OCI-LY1 (cell line): Measurements from ENCODE around the gene FNBP1.

Experiments used
- H2AFZ ChIP-seq: fragments of 200-600 bp; sonication (generic), shearing (Covaris generic); 2 replicates; pipeline ENCODE4 v1.6.0; 2014; ENCODE audit warnings: antibody characterized with exemption, mild to moderate bottlenecking, low read length
- H3F3A ChIP-seq: fragments of 200-600 bp; sonication (generic), shearing (Covaris generic); 2 replicates; pipeline ENCODE4 v1.6.0; 2014; ENCODE audit warnings: mild to moderate bottlenecking, antibody characterized with exemption, low read length, moderate library complexity; ENCODE audit not compliant: insufficient read depth
- H3K27ac ChIP-seq: fragments of 200-600 bp; sonication (generic); 2 replicates; pipeline ENCODE4 v1.5.1; 2014; ENCODE audit warnings: low read length, mixed run types, mild to moderate bottlenecking, low read depth; ENCODE audit not compliant: poor library complexity, severe bottlenecking
- H3K27me3 ChIP-seq: fragments of 200-600 bp; sonication (generic); 2 replicates; pipeline ENCODE4 v1.6.0; 2014; ENCODE audit warnings: antibody characterized with exemption, mild to moderate bottlenecking, low read length, moderate library complexity; ENCODE audit not compliant: insufficient read depth
- H3K36me3 ChIP-seq: fragments of 200-600 bp; sonication (generic); 2 replicates; pipeline ENCODE4 v1.6.1; 2014; ENCODE audit warnings: mild to moderate bottlenecking, antibody characterized with exemption, low read length, moderate library complexity, mixed read lengths; ENCODE audit not compliant: insufficient read depth
- H3K4me1 ChIP-seq: fragments of 200-600 bp; sonication (generic); 2 replicates; pipeline ENCODE4 v1.5.1; 2014; ENCODE audit warnings: mild to moderate bottlenecking, low read length, moderate library complexity; ENCODE audit not compliant: insufficient read depth, severe bottlenecking
- H3K4me2 ChIP-seq: fragments of 200-600 bp; sonication (generic), shearing (Covaris generic); 2 replicates; pipeline ENCODE4 v1.6.1; 2014; ENCODE audit warnings: low read length
- H3K4me3 ChIP-seq: fragments of 200-600 bp; sonication (generic); 2 replicates; pipeline ENCODE4 v1.5.1; 2014; ENCODE audit warnings: low read length, low read depth, mild to moderate bottlenecking, mixed read lengths; ENCODE audit not compliant: poor library complexity, severe bottlenecking
- H3K79me2 ChIP-seq: fragments of 200-600 bp; shearing (Covaris generic); 2 replicates; pipeline ENCODE4 v1.6.1; 2016; ENCODE audit warnings: mixed run types, low read length, mixed read lengths; ENCODE audit not compliant: insufficient read depth
- H3K9ac ChIP-seq: fragments of 200-600 bp; sonication (generic), shearing (Covaris generic); 2 replicates; pipeline ENCODE4 v1.6.1; 2014; ENCODE audit warnings: mild to moderate bottlenecking, low read length, mixed read lengths
- H3K9me2 ChIP-seq: fragments of 200-600 bp; sonication (generic), shearing (Covaris generic); 2 replicates; pipeline ENCODE4 v1.6.1; 2014; ENCODE audit warnings: low read depth, mild to moderate bottlenecking, low read length, mixed read lengths
- H3K9me3 ChIP-seq: fragments of 200-600 bp; shearing (Covaris generic); 2 replicates; pipeline ENCODE4 v1.6.1; 2014; ENCODE audit warnings: low read length, mixed read lengths
- H4K20me1 ChIP-seq: fragments of 200-600 bp; sonication (generic), shearing (Covaris generic); 2 replicates; pipeline ENCODE4 v1.6.0; 2016; ENCODE audit warnings: mild to moderate bottlenecking, low read length; ENCODE audit not compliant: insufficient read depth
- EZH2 ChIP-seq: fragments of 200-600 bp; sonication (generic), shearing (Covaris generic); IDR thresholded peaks from 2 replicates; pipeline ENCODE4 v1.8.0; 2017; ENCODE audit warnings: borderline replicate concordance, mixed run types, mild to moderate bottlenecking, antibody characterized with exemption, low read length, moderate library complexity, mixed read lengths
- TF ChIP-seq, protein P1 (sequence below): fragments of 200-600 bp; sonication (generic), shearing (Covaris generic); IDR thresholded peaks from 2 replicates; pipeline ENCODE4 v1.5.1; 2017; ENCODE audit warnings: mild to moderate bottlenecking, antibody characterized with exemption, low read length, moderate library complexity, mixed read lengths

Gene FNBP1

DNA sequence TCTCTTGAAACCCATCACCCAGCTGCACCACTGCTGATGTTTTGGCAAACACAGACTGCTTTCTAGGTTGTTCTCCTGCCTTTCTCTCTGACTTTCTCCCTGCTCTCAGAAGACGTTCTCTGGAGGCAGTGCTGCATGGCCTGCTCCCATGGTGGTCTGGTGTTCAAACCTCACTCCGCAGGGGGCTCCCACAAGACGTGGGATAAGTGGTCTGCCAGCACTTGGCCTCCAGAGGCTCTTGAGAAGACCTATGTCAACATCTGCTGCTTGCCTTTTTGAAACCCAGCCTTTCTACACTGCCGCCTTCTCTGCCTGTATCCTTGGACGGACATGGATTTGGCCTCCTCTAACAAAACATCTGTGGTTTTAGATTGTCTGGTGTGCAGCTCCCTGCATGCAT is 191.2 kb downstream of the FNBP1 start:
- H3K9me3 ChIP-seq, result no peaks in the 10 kb centered on the region
- TF ChIP-seq, protein P1, sequence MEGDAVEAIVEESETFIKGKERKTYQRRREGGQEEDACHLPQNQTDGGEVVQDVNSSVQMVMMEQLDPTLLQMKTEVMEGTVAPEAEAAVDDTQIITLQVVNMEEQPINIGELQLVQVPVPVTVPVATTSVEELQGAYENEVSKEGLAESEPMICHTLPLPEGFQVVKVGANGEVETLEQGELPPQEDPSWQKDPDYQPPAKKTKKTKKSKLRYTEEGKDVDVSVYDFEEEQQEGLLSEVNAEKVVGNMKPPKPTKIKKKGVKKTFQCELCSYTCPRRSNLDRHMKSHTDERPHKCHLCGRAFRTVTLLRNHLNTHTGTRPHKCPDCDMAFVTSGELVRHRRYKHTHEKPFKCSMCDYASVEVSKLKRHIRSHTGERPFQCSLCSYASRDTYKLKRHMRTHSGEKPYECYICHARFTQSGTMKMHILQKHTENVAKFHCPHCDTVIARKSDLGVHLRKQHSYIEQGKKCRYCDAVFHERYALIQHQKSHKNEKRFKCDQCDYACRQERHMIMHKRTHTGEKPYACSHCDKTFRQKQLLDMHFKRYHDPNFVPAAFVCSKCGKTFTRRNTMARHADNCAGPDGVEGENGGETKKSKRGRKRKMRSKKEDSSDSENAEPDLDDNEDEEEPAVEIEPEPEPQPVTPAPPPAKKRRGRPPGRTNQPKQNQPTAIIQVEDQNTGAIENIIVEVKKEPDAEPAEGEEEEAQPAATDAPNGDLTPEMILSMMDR, result no peak
- no peak for TF ChIP-seq EZH2
- no peaks in the 10 kb centered on the region for H3K27me3 ChIP-seq
- peaks cover 21% of the 10 kb centered on the region; the same call in 1 of the 2 replicates for H3K36me3 ChIP-seq
- no peaks in the 10 kb centered on the region for H3K79me2 ChIP-seq
- H2AFZ ChIP-seq, result no peak overlapping the region
- no peaks in the 10 kb centered on the region for H4K20me1 ChIP-seq
- no peaks in the 10 kb centered on the region for H3F3A ChIP-seq
- peaks cover 7% of the 10 kb centered on the region for H3K4me1 ChIP-seq
- H3K4me3 ChIP-seq, result no peak overlapping the region
- no peak overlapping the region for H3K27ac ChIP-seq
- no peaks in the 10 kb centered on the region for H3K9me2 ChIP-seq
- no peak overlapping the region for H3K4me2 ChIP-seq
- H3K9ac ChIP-seq, result no peak overlapping the region

DNA sequence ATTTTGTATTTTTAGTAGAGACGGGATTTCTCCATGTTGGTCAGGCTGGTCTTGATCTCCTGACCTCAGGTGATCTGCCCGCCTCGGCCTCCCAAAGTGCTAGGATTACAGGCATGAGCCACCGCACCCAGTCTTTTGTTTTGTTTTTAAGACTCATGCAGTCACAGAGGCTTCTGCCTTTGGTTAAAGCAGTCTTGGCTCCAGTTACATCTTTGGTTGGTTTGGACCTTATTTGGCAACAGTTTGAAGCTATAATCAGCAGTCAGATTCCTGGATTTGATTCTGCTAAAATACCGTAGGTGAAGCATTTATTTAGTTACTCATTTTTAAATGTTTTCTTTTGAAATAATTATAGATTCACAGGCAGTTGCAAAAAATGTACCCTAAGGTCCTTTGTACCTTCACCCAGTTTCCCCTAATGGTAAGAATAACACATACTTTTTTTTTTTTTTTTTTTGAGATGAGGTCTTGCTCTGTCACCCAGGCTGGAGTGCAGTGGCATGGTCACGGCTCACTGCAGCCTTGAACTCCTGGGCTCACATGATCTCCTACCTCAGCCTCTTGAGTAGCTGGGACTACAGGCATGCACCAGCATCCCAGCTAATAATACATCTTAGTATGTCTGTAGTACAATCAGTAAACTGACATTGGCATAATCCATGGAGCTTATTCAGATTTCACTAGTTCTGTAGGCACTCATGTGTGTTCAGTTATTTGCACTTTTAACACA is 192.0 kb downstream of the FNBP1 start:
- H3K36me3 ChIP-seq, result peaks cover 21% of the 10 kb centered on the region; the same call in 1 of the 2 replicates
- TF ChIP-seq EZH2, result no peak

DNA sequence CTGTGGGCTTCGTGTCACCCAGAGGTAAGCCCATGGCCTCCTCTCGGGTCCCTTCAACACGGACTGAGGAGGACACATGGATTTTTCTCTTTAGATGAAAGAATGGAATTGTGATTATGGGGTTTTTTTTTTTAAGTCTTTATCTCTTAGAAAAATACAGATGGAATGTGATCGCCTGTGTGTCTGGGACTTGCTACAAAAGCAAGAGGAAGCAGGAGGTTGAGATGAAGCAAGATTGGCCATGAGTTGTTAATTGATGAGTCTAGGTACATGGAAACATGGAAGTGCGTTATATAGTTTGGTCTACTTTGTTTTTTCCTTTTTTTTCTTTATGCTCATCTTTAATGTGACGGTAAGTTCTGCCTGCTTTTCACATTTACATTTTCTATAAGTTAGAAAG is 193.1 kb downstream of the FNBP1 start:
- no peak overlapping the region for H3K4me3 ChIP-seq
- H4K20me1 ChIP-seq, result no peaks in the 10 kb centered on the region
- H3K9ac ChIP-seq, result no peak overlapping the region
- H3F3A ChIP-seq, result no peaks in the 10 kb centered on the region
- H3K27me3 ChIP-seq, result no peaks in the 10 kb centered on the region
- peaks cover 20% of the 10 kb centered on the region; the same call in 1 of the 2 replicates for H3K36me3 ChIP-seq
- TF ChIP-seq, protein P1, result no peak
- no peak for TF ChIP-seq EZH2
- H2AFZ ChIP-seq, result no peak overlapping the region
- no peak overlapping the region for H3K4me2 ChIP-seq
- H3K27ac ChIP-seq, result no peak overlapping the region
- H3K9me2 ChIP-seq, result no peaks in the 10 kb centered on the region
- no peaks in the 10 kb centered on the region for H3K79me2 ChIP-seq
- no peaks in the 10 kb centered on the region for H3K9me3 ChIP-seq
- peaks cover 7% of the 10 kb centered on the region for H3K4me1 ChIP-seq

More for the DNA sequence above, 192.0 kb downstream of the FNBP1 start:
- Histone ChIP-seq H3K4me3 (no peak overlapping the region), H3F3A (no peaks in the 10 kb centered on the region), H2AFZ (no peak overlapping the region), H3K4me2 (no peak overlapping the region), H3K4me1 (peaks cover 7% of the 10 kb centered on the region), H3K27ac (no peak overlapping the region), H3K9ac (no peak overlapping the region), H4K20me1 (no peaks in the 10 kb centered on the region), H3K9me2 (no peaks in the 10 kb centered on the region), H3K27me3 (no peaks in the 10 kb centered on the region), H3K9me3 (no peaks in the 10 kb centered on the region), H3K79me2 (no peaks in the 10 kb centered on the region)
